ENCODE data around the gene MEGF6.

The MEGF6 gene

GRCh38 chr1:3515774-3516480 is 95.4 kb downstream of the MEGF6 start:
- no peak for DNase-seq

- DNase-seq = no peak
Measured at GRCh38 chr1:3515272-3515671, 96.0 kb downstream of the MEGF6 start.

- DNase-seq = no peak
Measured at GRCh38 chr1:3514404-3514803, 96.9 kb downstream of the MEGF6 start.

- DNase-seq = no peak
Measured at GRCh38 chr1:3511856-3512255, 99.5 kb downstream of the MEGF6 start.

- no peak for DNase-seq
Measured at GRCh38 chr1:3511306-3511705, 100.0 kb downstream of the MEGF6 start.

- DNase-seq = no peak
Measured at GRCh38 chr1:3510956-3511250, 100.4 kb downstream of the MEGF6 start.

- no peak for DNase-seq
Measured at GRCh38 chr1:3510136-3510955, 101.0 kb downstream of the MEGF6 start.

- no peak for DNase-seq
Measured at GRCh38 chr1:3509721-3510120, 101.6 kb downstream of the MEGF6 start.

- no peak for DNase-seq
Measured at GRCh38 chr1:3508757-3509415, 102.4 kb downstream of the MEGF6 start.

GRCh38 chr1:3507636-3508275 is 103.6 kb downstream of the MEGF6 start:
- no peak for DNase-seq

GRCh38 chr1:3506943-3507342 is 104.4 kb downstream of the MEGF6 start:
- DNase-seq = no peak

GRCh38 chr1:3506041-3506440 is 105.3 kb downstream of the MEGF6 start:
- no peak for DNase-seq

- DNase-seq = no peak
Measured at GRCh38 chr1:3505161-3505560, 106.1 kb downstream of the MEGF6 start.

GRCh38 chr1:3504822-3505153 is 106.5 kb downstream of the MEGF6 start:
- DNase-seq = no peak

- no peak for DNase-seq
Measured at GRCh38 chr1:3504151-3504821, 107.0 kb downstream of the MEGF6 start.

- DNase-seq = no peak
Measured at GRCh38 chr1:3503525-3503886, 107.8 kb downstream of the MEGF6 start.

GRCh38 chr1:3502641-3503524 is 108.4 kb downstream of the MEGF6 start:
- DNase-seq = no peak

GRCh38 chr1:3501856-3502640 is 109.3 kb downstream of the MEGF6 start:
- no peak for DNase-seq

- no peak for DNase-seq
Measured at GRCh38 chr1:3501437-3501836, 109.9 kb downstream of the MEGF6 start.

- DNase-seq = no peak
Measured at GRCh38 chr1:3500265-3500835, 111.0 kb downstream of the MEGF6 start.

GRCh38 chr1:3499611-3500010 is 111.7 kb downstream of the MEGF6 start:
- no peak for DNase-seq

Data from NCI-H2081 (cell line).